Skeletal muscle tissue (tissue), 4 donors: Measurements from ENCODE around the gene RNF44. TPM values are rescaled to one million over a fixed set of nuclear protein-coding genes. Genes with fewer than 3 reads are reported as not detected.

Experiments
- H3K27ac ChIP-seq: one replicate; pipeline ENCODE4 v1.7.0; 2013; ENCODE audit warnings: mild to moderate bottlenecking, low read depth, low read length, inconsistent platforms
- H3K27me3 ChIP-seq, 3 donors: one replicate each; pipeline ENCODE4 v1.7.0; 2013; ENCODE audit warnings: low read length in 3 of 3; ENCODE audit not compliant: control insufficient read depth in 3 of 3, insufficient read depth in 3 of 3
- H3K36me3 ChIP-seq, 3 donors: one replicate each; pipeline ENCODE4 v1.7.0; 2013; ENCODE audit warnings: low read length in 3 of 3; ENCODE audit not compliant: control insufficient read depth in 3 of 3, insufficient read depth in 3 of 3
- H3K4me1 ChIP-seq, 3 donors: one replicate each; pipeline ENCODE4 v1.7.0; 2013; ENCODE audit warnings: low read length in 3 of 3, mild to moderate bottlenecking in 3 of 3; ENCODE audit not compliant: control insufficient read depth in 3 of 3, insufficient read depth in 3 of 3
- H3K4me3 ChIP-seq, 3 donors: one replicate each; pipeline ENCODE4 v1.7.0; 2013; ENCODE audit warnings: low read length in 3 of 3
- H3K9ac ChIP-seq, 3 donors: one replicate each; pipeline ENCODE4 v1.7.0; 2013; ENCODE audit warnings: low read length in 3 of 3, mild to moderate bottlenecking in 3 of 3, moderate library complexity in 2 of 3, low read depth in 1 of 3
- H3K9me3 ChIP-seq, 3 donors: one replicate each; pipeline ENCODE4 v1.7.0; 2013; ENCODE audit warnings: low read length in 3 of 3; ENCODE audit not compliant: control insufficient read depth in 3 of 3
- total RNA-seq: library from RNA; depleted of rRNA; stranded (reverse); fragments of >200 nt; gene quantifications from one replicate; pipeline ENCODE4 v1.2.3, GENCODE V29; 2014
- donor health status: Osteomylitis.

RNF44 gene
- total RNA-seq, 1 donor from 2014 or later: 2.1 TPM

DNA sequence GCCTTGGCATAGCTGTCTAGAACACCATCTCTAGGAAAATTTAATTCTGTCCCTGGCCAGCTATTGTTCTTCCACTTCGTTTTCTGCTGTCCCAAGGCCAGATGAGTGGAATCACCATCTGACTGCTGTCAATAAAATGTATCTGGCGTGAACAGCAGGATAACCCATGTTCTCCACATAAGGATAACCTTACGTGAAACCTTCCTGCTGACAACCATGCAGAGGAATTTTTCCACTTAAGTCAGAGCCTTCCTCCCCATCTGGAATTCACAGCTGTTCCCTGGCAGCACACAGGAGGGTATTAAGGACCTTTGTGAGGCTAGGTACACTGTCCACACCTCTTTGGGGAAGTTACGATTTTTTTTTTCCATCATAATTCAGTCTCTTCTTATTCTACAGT is 28.6 kb downstream of the RNF44 start:
- H3K4me3 ChIP-seq: no peak overlapping the region
- H3K27me3 ChIP-seq: no peaks in the 10 kb centered on the region
- H3K36me3 ChIP-seq: peaks cover 10 to 32% (median 31%) of the 10 kb centered on the region in 3 donors
- peaks cover 0 to 8% (median 0%) of the 10 kb centered on the region in 3 donors for H3K4me1 ChIP-seq
- no peak overlapping the region for H3K9ac ChIP-seq
- H3K9me3 ChIP-seq: no peaks in the 10 kb centered on the region
- H3K27ac ChIP-seq: no peak overlapping the region

DNA sequence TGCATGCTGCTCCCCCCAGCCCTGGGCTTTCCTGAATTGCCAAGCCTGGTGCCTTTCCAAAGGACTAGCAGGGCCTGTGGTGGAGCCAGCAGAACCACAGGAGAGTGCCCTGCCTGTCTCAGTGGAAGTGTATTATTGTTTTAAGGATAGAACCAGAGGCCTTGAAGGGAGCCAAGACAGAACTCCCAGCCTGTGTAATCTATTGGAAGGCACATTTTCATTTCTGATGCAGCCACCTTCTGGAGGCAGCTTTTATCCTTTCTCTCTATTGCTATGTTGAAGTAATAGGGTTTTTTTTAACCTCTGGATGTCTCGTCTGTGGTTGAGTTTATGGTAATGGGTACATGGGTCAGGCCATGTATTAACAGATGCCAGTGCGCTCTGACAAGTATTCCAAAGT is 29.3 kb downstream of the RNF44 start:
- Histone ChIP-seq H3K27me3 (no peaks in the 10 kb centered on the region), H3K9ac (no peak overlapping the region), H3K27ac (no peak overlapping the region), H3K4me1 (peaks cover 0 to 8% (median 0%) of the 10 kb centered on the region in 3 donors), H3K36me3 (peaks cover 10 to 33% (median 32%) of the 10 kb centered on the region in 3 donors), H3K4me3 (no peak overlapping the region), H3K9me3 (no peaks in the 10 kb centered on the region)

DNA sequence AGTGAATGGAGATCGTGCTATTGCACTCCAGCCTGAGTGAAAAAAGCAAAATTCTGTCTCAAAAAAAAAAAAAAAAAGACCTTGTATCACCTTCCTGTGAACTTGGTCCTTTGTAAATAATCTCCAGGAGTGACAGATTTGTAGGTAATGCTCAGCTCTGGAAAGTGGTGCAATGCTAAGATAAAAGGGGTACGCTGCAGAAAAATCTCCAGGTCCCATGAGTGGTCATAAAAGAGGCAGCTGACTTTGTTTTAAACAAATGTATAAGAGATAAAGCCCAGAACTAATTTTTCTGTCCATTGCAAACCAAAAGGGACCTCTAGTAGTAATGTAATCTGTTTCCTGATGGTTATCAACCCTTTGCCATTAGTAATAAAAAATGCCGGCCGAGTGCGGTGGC is 33.7 kb downstream of the RNF44 start:
- Histone ChIP-seq H3K27me3 (no peaks in the 10 kb centered on the region), H3K36me3 (peaks cover 34 to 55% (median 54%) of the 10 kb centered on the region in 3 donors), H3K9me3 (no peaks in the 10 kb centered on the region), H3K27ac (no peak overlapping the region), H3K4me3 (no peak overlapping the region), H3K9ac (no peak overlapping the region), H3K4me1 (peaks cover 0 to 4% (median 0%) of the 10 kb centered on the region in 3 donors)

DNA sequence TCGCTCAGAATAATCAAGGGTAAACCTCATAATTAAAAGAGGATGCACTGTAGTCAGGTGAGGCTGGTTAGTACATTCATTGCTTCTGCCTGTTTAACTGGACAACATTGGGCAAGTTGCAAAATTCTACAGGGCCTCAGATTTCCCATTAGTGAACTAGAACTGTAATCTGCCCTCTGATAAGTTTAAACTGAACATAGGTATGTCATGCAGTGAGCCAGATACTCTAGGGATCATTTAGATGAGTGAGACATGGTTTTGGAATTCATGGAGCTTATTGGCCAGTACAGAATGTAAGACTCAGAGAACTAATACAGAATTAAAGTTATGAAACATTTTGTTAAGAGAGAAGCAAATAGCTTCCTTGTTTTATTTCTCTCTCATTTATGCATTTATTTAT is 35.9 kb downstream of the RNF44 start:
- peaks cover 37 to 54% (median 51%) of the 10 kb centered on the region in 3 donors for H3K36me3 ChIP-seq
- H3K4me1 ChIP-seq: no peaks in the 10 kb centered on the region
- no peak overlapping the region for H3K9ac ChIP-seq
- H3K27ac ChIP-seq: no peak overlapping the region
- H3K9me3 ChIP-seq: no peaks in the 10 kb centered on the region
- H3K4me3 ChIP-seq: no peak overlapping the region
- H3K27me3 ChIP-seq: no peaks in the 10 kb centered on the region

DNA sequence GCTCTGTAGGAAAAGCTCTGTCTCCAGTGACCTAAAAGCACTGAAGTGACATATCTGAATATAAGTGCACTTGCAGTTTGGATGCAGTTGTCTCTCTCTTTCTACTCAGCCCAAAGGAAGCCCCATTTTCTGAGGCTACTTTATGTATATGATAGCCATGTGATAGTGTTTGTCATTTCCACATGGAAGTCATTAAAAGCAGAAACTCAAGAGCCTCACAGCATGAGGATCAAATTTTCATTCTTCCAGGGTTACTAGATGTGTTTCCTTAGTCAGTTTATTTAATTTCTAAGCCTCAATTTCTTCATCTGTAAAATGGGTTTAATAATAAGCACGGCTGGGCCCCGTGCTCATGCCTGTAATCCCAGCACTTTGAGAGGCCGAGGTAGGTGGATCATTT is 36.7 kb downstream of the RNF44 start:
- Histone ChIP-seq H3K9ac (no peak overlapping the region), H3K4me3 (no peak overlapping the region), H3K27ac (no peak overlapping the region), H3K9me3 (no peaks in the 10 kb centered on the region), H3K27me3 (no peaks in the 10 kb centered on the region), H3K36me3 (peaks cover 43 to 60% (median 55%) of the 10 kb centered on the region in 3 donors), H3K4me1 (no peaks in the 10 kb centered on the region)

DNA sequence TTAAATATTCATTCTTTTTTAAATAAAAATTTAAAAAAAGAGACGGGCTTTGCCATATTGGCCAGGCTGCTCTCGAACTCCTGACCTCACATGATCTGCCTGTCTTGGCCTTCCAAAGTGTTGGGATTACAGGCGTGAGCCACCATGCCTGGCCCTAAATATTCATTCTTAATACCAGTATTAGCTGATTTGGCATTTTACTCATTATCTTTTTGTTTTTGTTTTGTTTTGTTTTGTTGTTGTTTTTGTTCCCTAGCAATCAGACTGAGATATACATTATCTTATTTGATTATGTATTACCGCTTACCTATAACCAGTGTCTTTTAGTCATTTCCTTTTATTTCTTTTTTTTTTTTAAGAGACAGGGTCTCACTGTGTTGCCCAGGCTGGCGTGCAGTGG is 37.9 kb downstream of the RNF44 start:
- Histone ChIP-seq H3K36me3 (peaks cover 45 to 63% (median 60%) of the 10 kb centered on the region in 3 donors), H3K27ac (no peak overlapping the region), H3K27me3 (no peaks in the 10 kb centered on the region), H3K4me1 (no peaks in the 10 kb centered on the region), H3K4me3 (no peak overlapping the region), H3K9ac (no peak overlapping the region), H3K9me3 (no peaks in the 10 kb centered on the region)

DNA sequence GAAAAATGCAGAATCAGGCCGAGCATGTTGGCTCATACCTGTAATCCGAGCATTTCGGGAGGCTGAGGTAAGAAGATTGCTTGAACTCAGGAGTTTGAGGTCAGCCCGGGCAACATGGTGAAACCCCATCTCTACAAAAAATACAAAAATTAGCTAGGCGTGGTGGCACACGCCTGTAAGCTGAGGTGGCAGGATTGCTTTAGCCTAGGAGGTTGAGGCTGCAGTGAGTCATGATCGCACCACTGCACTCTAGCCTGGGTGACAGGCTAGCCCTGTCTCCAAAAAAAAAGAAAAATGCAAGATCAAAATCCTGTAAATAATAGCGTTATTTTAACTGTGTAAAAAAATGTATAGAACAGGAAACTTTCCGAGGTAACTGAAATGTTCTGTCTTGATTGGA is 39.4 kb downstream of the RNF44 start:
- Histone ChIP-seq H3K27ac (no peak overlapping the region), H3K9me3 (no peaks in the 10 kb centered on the region), H3K4me1 (no peaks in the 10 kb centered on the region), H3K9ac (no peak overlapping the region), H3K36me3 (peaks cover 57 to 77% (median 72%) of the 10 kb centered on the region in 3 donors), H3K4me3 (no peak overlapping the region), H3K27me3 (no peaks in the 10 kb centered on the region)

DNA sequence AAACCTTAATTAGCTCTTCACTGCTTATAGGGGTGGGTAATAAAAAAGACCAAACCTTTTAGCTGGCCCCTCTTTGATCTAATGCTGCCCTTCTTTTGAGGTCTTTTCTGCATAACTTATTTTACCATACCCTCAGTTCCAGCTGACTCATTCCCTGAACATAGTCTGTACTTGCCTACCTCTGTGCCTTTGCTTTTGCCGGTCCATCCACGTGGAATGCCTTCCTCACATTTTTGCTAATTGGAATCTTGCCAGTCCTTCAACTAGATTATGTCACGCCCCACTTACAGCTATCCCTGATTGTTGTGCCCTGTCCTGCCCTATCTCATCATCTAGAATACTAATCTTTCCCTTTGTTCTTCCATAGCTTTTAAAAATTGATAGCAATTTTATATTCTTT is 44.8 kb downstream of the RNF44 start:
- H3K27ac ChIP-seq: no peak overlapping the region
- H3K9me3 ChIP-seq: no peaks in the 10 kb centered on the region
- H3K4me1 ChIP-seq: no peaks in the 10 kb centered on the region
- H3K9ac ChIP-seq: no peak overlapping the region
- H3K27me3 ChIP-seq: no peaks in the 10 kb centered on the region
- no peak overlapping the region for H3K4me3 ChIP-seq
- H3K36me3 ChIP-seq: peaks cover 44 to 69% (median 69%) of the 10 kb centered on the region in 3 donors

DNA sequence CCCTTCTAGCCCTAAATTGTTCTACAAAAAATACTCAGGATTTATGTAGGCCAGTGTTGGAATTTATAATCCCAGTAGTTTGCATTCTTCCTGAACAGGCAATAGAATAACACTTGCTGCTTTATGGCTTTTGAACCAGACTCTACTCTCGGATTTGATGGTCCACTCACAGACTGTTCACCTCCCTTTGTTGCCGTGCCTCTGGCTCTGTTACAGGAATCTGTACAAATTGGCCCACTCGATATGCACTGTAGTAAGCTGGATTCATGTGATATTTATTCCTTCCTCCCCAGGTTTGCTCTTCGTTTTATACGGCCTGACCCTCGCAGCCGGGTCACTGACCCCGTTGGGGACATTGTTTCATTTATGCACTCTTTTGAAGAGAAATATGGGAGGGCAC is 45.3 kb downstream of the RNF44 start:
- H3K27me3 ChIP-seq: no peaks in the 10 kb centered on the region
- H3K36me3 ChIP-seq: peaks cover 43 to 74% (median 73%) of the 10 kb centered on the region in 3 donors
- H3K4me3 ChIP-seq: no peak overlapping the region
- H3K27ac ChIP-seq: no peak overlapping the region
- H3K9me3 ChIP-seq: no peaks in the 10 kb centered on the region
- no peaks in the 10 kb centered on the region for H3K4me1 ChIP-seq
- no peak overlapping the region for H3K9ac ChIP-seq

DNA sequence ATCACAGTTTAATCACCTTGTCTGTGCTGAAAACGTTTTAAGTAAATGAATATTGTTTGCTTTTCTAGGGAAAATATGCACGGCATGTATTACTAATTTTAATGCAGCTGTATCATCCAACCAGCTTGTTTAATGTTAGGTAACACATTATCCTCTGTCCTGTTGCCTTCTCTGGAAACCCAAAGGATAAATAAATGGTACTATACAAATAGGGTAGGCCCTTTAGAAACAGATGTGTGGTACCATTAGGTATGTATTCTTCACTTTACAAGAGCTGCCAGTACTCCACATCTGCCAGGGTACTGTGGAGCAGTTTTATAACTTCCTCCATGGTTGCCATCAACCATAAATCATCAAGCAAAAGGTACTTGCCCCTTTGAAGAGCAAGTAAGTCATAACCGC is 46.1 kb downstream of the RNF44 start:
- Histone ChIP-seq H3K4me1 (no peaks in the 10 kb centered on the region), H3K27me3 (no peaks in the 10 kb centered on the region), H3K4me3 (no peak overlapping the region), H3K36me3 (peaks cover 40 to 71% (median 71%) of the 10 kb centered on the region in 3 donors), H3K9me3 (no peaks in the 10 kb centered on the region), H3K27ac (no peak overlapping the region), H3K9ac (no peak overlapping the region)

DNA sequence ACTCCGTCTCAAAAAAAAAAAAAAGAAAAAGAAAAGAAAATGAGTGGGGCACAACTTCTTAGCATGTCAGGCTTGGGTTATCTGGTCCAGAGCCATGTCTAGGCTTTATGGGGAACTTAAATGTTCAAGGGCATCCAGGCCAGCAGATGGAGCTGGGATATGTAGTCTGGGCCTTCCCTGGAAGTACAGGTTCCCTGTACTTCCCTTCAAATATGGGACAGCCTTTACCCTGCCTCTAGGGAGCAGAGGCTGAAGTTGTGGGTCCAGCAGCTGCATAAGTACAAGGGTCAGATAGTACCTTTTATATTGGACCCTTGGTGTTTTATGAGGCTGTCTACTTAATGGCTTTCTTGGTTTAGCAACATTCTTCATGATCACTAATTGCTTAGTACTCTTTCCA is 46.9 kb downstream of the RNF44 start:
- H3K27ac ChIP-seq: no peak overlapping the region
- H3K9ac ChIP-seq: no peak overlapping the region
- no peaks in the 10 kb centered on the region for H3K9me3 ChIP-seq
- H3K27me3 ChIP-seq: no peaks in the 10 kb centered on the region
- H3K36me3 ChIP-seq: peaks cover 39 to 69% (median 69%) of the 10 kb centered on the region in 3 donors
- no peak overlapping the region for H3K4me3 ChIP-seq
- no peaks in the 10 kb centered on the region for H3K4me1 ChIP-seq
